ENCODE data around the gene UBE2D2.

Gene UBE2D2

DNA sequence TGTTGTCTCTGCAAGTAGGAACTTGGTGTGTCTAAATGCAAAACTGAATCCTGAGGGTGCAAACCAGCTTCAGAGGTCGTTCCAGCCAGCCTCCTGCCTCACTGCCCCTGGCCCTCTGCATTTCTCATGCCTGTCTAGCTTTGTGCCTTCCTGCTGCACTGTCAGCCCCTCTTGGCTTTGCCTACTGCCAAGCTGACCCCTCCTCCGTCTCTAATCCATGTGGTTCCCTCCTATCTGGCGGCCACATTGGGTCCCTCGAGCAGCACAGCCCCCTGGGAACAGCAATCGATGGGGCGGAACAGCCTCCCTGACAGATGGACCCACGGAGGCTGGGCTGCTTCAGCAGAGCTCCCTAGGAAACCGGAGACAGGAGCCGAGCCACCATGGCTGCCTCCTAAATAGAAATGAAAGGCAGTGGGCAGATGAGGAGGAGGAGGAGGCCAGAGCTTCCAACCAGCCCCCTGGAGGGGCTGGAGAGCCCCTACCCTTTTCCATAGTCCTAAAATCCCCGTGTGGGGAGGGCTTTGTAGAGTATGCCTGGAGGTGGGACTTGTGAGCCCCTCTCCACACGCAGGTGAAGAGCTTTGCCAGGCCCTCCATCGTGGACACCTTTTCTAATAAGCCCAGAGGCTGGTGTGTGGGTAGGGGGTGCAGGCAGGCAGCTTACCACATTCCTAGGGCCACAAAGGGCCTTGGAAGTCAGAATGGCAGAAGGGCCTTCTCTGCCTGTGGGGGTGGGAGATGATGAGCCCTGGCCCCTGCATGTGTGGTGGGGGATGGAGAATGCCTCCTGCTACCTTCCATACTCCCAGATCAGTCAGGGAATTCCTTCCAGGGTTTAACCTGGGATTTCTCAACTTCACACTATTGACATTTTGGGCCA lies 77.8 kb downstream of the UBE2D2 start:
- peaks cover 55 to 71% of the 10 kb centered on the region in 2 donors for H3K4me1 ChIP-seq (ENCODE audit: control insufficient read depth in 1 of 2, insufficient read depth in 2 of 2, low read length in 2 of 2)
- H3K9me3 ChIP-seq (ENCODE audit: control insufficient read depth in 1 of 2, low read length in 2 of 2): no peaks in the 10 kb centered on the region
- peak overlapping the region; percentile 40 for H3K27ac ChIP-seq (ENCODE audit: low read depth, low read length)
- H3K36me3 ChIP-seq (ENCODE audit: control insufficient read depth in 1 of 2, insufficient read depth in 2 of 2, low read length in 2 of 2): no peaks in the 10 kb centered on the region
- H3K27me3 ChIP-seq (ENCODE audit: control insufficient read depth in 1 of 2, insufficient read depth in 2 of 2, low read length in 2 of 2): no peaks in the 10 kb centered on the region
- peak overlapping the region in 1 of 2 donors; percentile 63 for H3K9ac ChIP-seq (ENCODE audit: low read depth in 1 of 2, low read length in 2 of 2)
- peak overlapping the region; percentile 37 to 66 for H3K4me3 ChIP-seq (ENCODE audit: low read depth in 1 of 2, low read length in 2 of 2)

DNA sequence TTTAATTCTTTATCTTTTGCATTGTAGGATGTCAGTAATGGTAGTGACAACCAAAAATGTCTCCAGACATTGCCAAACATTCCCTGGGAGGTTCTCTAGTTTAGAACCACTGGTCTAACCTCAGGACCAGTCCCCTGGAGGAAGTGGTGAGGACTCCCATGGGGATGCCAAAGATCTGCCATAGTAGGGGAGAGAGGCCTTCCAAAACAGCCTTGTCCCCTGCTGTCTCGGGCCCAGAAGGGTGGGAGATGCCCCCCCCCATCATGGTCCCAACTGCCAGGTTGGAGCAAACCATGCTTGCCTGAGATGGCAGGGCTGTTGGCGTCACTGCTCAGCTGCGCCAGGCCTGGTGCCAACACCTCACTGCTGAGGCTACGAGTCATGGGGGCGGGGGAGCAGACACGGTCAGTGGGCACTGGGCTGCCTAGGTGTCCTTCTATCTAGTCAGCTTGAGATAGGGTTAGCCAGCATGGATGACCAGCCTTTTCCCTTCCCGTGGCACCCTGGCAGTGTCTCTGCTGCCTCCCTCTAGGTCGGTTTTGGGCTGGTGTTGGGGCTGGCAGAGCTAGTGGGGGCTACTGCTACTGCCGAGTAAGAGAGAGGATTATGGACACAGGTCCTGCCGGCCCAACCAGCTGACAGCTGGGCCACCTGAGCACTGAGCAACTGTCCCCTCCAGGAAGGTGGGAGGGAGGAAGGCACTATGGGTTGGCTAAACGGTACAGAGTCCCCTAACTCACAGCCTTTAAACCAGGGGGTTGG lies 78.7 kb downstream of the UBE2D2 start:
- H3K9me3 ChIP-seq (ENCODE audit: control insufficient read depth in 1 of 2, low read length in 2 of 2): no peaks in the 10 kb centered on the region
- no peak overlapping the region for H3K9ac ChIP-seq (ENCODE audit: low read depth in 1 of 2, low read length in 2 of 2)
- H3K27ac ChIP-seq (ENCODE audit: low read depth, low read length): no peak overlapping the region

DNA sequence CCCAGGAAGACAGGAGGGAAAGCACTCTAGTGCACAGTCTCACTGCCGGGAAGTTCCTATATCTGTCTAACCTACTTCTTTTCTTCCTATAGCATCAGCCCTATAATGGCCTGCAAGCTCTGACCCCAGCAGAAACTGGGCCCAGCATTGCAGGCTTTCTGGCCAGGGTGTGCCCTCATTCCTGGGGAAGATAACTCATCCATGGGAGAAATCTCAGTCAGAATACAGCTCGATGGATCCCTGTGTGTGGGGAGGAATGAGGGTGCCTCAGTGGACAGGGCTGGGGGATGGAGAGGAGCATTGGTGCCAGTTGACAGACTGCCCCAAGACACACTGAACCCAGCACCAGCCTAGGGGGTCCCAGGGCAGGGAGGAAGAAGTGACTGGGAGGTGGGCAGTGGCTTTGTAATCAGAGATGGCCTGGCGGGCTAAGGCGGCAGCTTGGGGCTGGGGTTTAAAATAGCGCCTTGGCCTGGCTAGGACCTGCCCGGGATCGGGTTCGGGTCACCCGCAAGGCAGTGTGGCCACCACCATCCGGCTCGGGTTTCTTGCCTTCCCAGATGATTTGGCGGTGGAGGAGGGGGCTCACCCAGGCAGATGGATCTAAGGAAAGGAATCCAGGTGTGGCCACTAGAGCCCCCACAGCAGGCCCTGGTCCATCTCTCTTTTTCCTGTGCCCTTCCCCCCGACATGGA lies 79.4 kb downstream of the UBE2D2 start:
- H3K9ac ChIP-seq (ENCODE audit: low read depth in 1 of 2, low read length in 2 of 2): no peak overlapping the region
- H3K4me1 ChIP-seq (ENCODE audit: control insufficient read depth in 1 of 2, insufficient read depth in 2 of 2, low read length in 2 of 2): peaks cover 61 to 71% of the 10 kb centered on the region in 2 donors
- H3K27ac ChIP-seq (ENCODE audit: low read depth, low read length): no peak overlapping the region
- no peaks in the 10 kb centered on the region for H3K27me3 ChIP-seq (ENCODE audit: control insufficient read depth in 1 of 2, insufficient read depth in 2 of 2, low read length in 2 of 2)
- H3K9me3 ChIP-seq (ENCODE audit: control insufficient read depth in 1 of 2, low read length in 2 of 2): no peaks in the 10 kb centered on the region
- H3K36me3 ChIP-seq (ENCODE audit: control insufficient read depth in 1 of 2, insufficient read depth in 2 of 2, low read length in 2 of 2): no peaks in the 10 kb centered on the region
- no peak overlapping the region for H3K4me3 ChIP-seq (ENCODE audit: low read depth in 1 of 2, low read length in 2 of 2)

More for the DNA sequence above, 78.7 kb downstream of the UBE2D2 start:
- no peak overlapping the region for H3K4me3 ChIP-seq (ENCODE audit: low read depth in 1 of 2, low read length in 2 of 2)
- H3K4me1 ChIP-seq (ENCODE audit: control insufficient read depth in 1 of 2, insufficient read depth in 2 of 2, low read length in 2 of 2): peaks cover 61 to 76% of the 10 kb centered on the region in 2 donors
- no peaks in the 10 kb centered on the region for H3K36me3 ChIP-seq (ENCODE audit: control insufficient read depth in 1 of 2, insufficient read depth in 2 of 2, low read length in 2 of 2)
- no peaks in the 10 kb centered on the region for H3K27me3 ChIP-seq (ENCODE audit: control insufficient read depth in 1 of 2, insufficient read depth in 2 of 2, low read length in 2 of 2)

DNA sequence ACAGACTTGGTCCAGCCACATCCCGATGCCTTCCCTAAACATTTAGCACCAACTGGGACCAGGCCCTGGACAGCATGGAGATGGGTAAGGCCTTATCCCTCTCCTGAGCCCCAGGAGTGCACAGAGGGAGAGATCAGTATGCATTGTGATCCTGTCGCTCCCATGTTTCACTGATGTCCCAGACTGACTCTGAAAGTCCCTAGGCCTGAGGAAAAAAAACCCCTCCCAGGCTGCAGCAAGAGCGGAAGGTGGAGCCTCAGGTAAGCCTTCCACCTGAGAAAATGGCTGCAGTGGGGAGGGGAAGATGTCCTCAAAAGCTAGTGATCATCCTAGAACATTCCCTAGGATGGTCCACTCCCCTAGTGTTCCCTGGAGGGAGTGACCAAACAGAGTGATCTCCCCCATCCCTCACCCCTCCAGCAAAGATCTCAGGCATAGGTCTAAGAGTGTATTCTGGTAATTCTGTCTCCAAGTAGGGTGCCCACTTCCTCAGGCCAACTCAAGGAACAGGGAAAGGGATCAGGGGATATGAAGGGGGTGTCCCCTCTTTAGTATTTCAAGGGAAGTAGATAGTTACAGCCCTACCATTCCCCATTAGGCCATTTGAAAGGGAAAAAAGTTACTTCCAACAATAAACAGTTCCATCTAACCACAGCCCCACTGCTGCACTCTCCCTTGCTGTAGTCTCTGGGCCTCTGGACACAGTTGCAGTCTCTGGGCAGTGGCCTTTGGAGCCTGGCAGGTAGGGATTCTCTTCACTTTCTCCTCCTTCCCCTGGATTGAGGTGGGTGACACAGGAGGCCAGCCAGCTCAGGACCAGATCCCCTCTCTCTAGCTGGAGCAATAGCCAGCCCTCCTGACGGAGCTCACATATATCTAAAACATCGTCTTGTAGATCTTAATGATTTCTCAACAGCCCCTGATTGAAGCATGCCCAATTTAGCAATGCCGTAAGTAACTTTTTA lies 80.3 kb downstream of the UBE2D2 start:
- Histone ChIP-seq H3K36me3 (ENCODE audit: control insufficient read depth in 1 of 2, insufficient read depth in 2 of 2, low read length in 2 of 2) (no peaks in the 10 kb centered on the region), H3K9me3 (ENCODE audit: control insufficient read depth in 1 of 2, low read length in 2 of 2) (no peaks in the 10 kb centered on the region), H3K9ac (ENCODE audit: low read depth in 1 of 2, low read length in 2 of 2) (no peak overlapping the region), H3K4me1 (ENCODE audit: control insufficient read depth in 1 of 2, insufficient read depth in 2 of 2, low read length in 2 of 2) (peaks cover 52 to 63% of the 10 kb centered on the region in 2 donors), H3K27me3 (ENCODE audit: control insufficient read depth in 1 of 2, insufficient read depth in 2 of 2, low read length in 2 of 2) (no peaks in the 10 kb centered on the region), H3K27ac (ENCODE audit: low read depth, low read length) (no peak overlapping the region), H3K4me3 (ENCODE audit: low read depth in 1 of 2, low read length in 2 of 2) (no peak overlapping the region)

DNA sequence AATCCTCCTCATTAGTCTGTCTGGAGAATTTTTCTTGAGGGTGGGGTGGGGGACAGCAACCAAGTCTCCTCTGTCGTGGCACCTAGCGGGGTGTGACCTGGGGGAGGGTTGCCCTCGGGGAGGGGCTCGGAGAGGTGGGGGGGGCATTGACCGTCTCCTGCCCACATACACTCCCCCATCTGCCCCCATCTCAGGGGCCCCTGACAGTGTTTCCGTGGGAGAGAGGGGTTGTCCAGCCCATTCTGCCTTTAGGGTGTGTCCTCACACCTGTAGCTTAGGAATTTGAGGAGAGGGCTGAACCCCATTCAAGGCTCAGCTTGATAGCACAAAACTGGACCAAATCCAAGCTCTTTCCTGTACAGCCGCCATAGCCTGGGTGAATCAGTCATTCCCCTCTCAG lies 81.1 kb downstream of the UBE2D2 start:
- no peak overlapping the region for H3K9ac ChIP-seq (ENCODE audit: low read depth in 1 of 2, low read length in 2 of 2)
- no peaks in the 10 kb centered on the region for H3K9me3 ChIP-seq (ENCODE audit: control insufficient read depth in 1 of 2, low read length in 2 of 2)
- no peak overlapping the region for H3K4me3 ChIP-seq (ENCODE audit: low read depth in 1 of 2, low read length in 2 of 2)
- no peaks in the 10 kb centered on the region for H3K36me3 ChIP-seq (ENCODE audit: control insufficient read depth in 1 of 2, insufficient read depth in 2 of 2, low read length in 2 of 2)
- no peak overlapping the region for H3K27ac ChIP-seq (ENCODE audit: low read depth, low read length)
- peaks cover 51 to 62% of the 10 kb centered on the region in 2 donors for H3K4me1 ChIP-seq (ENCODE audit: control insufficient read depth in 1 of 2, insufficient read depth in 2 of 2, low read length in 2 of 2)
- no peaks in the 10 kb centered on the region for H3K27me3 ChIP-seq (ENCODE audit: control insufficient read depth in 1 of 2, insufficient read depth in 2 of 2, low read length in 2 of 2)

DNA sequence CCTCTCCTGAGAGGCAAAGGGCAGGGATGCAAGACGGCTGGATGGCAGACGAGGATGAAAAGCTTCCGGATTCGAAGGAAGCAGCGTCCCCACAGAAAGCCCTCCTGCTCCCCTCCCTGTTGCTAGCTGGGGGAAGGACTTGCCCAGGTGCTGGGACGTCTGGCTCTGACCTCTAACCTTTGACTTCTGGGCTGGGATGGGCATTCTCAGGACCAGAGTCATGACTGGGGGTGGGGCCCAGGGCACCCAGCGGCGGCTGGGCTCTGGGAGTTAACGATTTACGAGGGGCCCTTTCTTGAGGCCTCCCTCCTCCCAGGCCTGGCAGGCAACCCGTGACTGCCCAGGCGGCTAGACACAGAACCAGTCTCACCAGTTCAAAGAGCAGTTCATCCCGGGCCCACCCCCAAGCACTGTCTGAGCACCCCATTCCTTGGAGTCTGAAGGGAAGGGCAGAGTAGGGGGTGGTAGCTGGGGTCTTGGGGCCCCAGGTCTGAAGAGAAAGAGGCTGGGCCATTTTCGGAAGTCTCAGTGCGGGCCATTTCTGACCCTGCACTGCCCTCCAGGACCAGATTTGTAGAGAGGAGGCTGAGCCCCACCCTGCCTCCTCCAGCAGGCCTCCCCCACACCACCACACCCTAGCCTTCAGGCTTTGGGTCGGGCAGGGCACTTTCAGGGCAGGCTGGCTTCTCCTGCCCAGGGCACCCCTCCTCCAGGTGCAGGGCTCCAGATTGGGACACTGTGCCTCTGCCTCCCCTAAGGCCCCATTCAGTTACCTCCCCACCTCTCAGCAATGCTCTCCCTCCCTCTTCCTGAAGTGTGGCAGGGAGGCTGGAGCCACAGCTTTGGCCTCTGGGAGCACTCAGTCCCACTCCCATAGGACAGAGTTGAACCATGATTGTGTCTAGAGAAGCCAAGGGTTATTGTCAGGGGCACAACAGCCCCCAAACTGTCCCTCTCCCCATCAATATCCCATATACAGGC lies 82.0 kb downstream of the UBE2D2 start:
- Histone ChIP-seq H3K36me3 (ENCODE audit: control insufficient read depth in 1 of 2, insufficient read depth in 2 of 2, low read length in 2 of 2) (no peaks in the 10 kb centered on the region), H3K9me3 (ENCODE audit: control insufficient read depth in 1 of 2, low read length in 2 of 2) (no peaks in the 10 kb centered on the region), H3K27ac (ENCODE audit: low read depth, low read length) (peak overlapping the region; percentile 28), H3K9ac (ENCODE audit: low read depth in 1 of 2, low read length in 2 of 2) (peak overlapping the region; percentile 37 to 54), H3K4me3 (ENCODE audit: low read depth in 1 of 2, low read length in 2 of 2) (peak overlapping the region; percentile 11 to 36), H3K4me1 (ENCODE audit: control insufficient read depth in 1 of 2, insufficient read depth in 2 of 2, low read length in 2 of 2) (peaks cover 56 to 65% of the 10 kb centered on the region in 2 donors), H3K27me3 (ENCODE audit: control insufficient read depth in 1 of 2, insufficient read depth in 2 of 2, low read length in 2 of 2) (no peaks in the 10 kb centered on the region)

DNA sequence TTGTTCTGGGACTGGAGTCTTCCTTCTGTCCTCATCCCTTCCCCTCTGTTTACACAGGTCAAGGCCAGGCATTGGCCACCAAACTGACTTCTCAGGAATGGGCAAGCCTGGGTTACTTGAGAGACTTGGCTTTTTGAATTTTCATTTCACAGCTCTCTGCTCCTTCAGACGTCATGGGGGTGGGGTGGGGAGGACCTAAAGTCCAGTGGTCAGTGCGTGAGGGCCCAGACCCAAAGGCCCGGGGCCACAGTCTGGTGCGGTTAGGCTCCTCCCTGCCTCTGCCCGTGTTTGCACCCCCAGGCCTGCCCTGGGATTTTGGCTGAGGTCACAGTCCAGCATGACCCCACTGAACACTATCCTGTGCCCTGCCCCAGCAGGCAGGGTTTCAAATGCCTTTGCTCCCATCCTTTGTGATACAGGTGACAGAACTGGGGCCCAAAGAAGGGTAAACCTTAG lies 82.9 kb downstream of the UBE2D2 start:
- Histone ChIP-seq H3K4me1 (ENCODE audit: control insufficient read depth in 1 of 2, insufficient read depth in 2 of 2, low read length in 2 of 2) (peaks cover 47 to 56% of the 10 kb centered on the region in 2 donors), H3K4me3 (ENCODE audit: low read depth in 1 of 2, low read length in 2 of 2) (no peak overlapping the region), H3K9me3 (ENCODE audit: control insufficient read depth in 1 of 2, low read length in 2 of 2) (no peaks in the 10 kb centered on the region), H3K27ac (ENCODE audit: low read depth, low read length) (no peak overlapping the region), H3K27me3 (ENCODE audit: control insufficient read depth in 1 of 2, insufficient read depth in 2 of 2, low read length in 2 of 2) (no peaks in the 10 kb centered on the region), H3K36me3 (ENCODE audit: control insufficient read depth in 1 of 2, insufficient read depth in 2 of 2, low read length in 2 of 2) (no peaks in the 10 kb centered on the region), H3K9ac (ENCODE audit: low read depth in 1 of 2, low read length in 2 of 2) (no peak overlapping the region)

DNA sequence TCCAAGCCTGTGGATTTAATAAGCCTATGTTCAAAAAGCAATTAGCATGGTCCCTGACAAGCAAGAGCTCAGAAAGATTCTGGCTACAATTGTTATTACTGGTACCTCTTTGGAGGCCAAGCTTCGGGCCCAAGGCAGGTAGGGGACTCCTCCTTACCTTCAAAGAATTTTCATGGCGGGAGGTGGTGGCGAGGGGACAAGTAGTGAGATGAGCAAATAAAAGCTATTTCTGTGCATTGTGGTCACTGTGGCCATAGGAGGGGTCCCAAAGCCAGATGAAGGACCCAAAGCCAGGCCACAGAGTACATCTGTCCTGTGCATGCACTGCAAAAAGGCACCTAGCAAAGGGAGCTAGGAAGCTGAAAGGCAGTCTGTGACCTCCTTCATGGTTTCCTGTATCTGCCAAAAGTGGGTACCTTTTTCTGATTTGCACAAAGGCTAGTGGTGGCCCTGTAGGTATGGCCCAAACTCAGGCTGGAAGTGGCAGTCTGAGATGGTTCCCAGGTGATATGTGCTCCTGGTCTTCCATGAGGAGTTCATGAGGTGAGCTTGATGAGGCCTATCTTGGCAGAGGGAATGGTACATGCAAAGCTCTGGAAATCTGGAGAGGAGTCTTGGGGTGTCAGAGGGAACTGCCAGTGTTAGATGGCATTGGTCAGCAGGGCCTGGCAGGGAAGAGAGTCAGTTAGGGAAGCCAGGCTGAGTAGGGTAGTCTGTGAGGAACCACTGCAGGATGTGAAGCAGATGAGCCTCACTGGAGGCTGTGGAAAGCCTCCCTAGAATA lies 83.7 kb downstream of the UBE2D2 start:
- no peak overlapping the region for H3K4me3 ChIP-seq (ENCODE audit: low read depth in 1 of 2, low read length in 2 of 2)
- H3K27ac ChIP-seq (ENCODE audit: low read depth, low read length): no peak overlapping the region
- H3K27me3 ChIP-seq (ENCODE audit: control insufficient read depth in 1 of 2, insufficient read depth in 2 of 2, low read length in 2 of 2): no peaks in the 10 kb centered on the region
- H3K36me3 ChIP-seq (ENCODE audit: control insufficient read depth in 1 of 2, insufficient read depth in 2 of 2, low read length in 2 of 2): no peaks in the 10 kb centered on the region
- H3K4me1 ChIP-seq (ENCODE audit: control insufficient read depth in 1 of 2, insufficient read depth in 2 of 2, low read length in 2 of 2): peaks cover 42 to 49% of the 10 kb centered on the region in 2 donors
- no peaks in the 10 kb centered on the region for H3K9me3 ChIP-seq (ENCODE audit: control insufficient read depth in 1 of 2, low read length in 2 of 2)
- no peak overlapping the region for H3K9ac ChIP-seq (ENCODE audit: low read depth in 1 of 2, low read length in 2 of 2)
